ENCODE measurements around the gene RNASE11. TPM values are rescaled to one million over a fixed set of nuclear protein-coding genes. Genes with fewer than 3 reads are reported as not detected.
"Not testable (repeated sequence)": the region's sequence is repeated elsewhere in the genome, so short reads cannot be mapped to it uniquely, and the experiment has no call there.

RNASE11 gene
- polyA plus RNA-seq, 3 donors, result not detected

GRCh38 chr14:20578325-20578724 is 9.5 kb downstream of the RNASE11 start:
- H3K4me3 ChIP-seq (replicated peaks in 1 of 3; ENCODE audit: low read depth in 2 of 3, low read length in 3 of 3), result no peak overlapping the region
- H3K27me3 ChIP-seq (ENCODE audit: control insufficient read depth in 2 of 2, insufficient read depth in 2 of 2, low read length in 2 of 2), result no peaks in the 10 kb centered on the region
- Mint-ChIP-seq H3K4me1 (no peaks in the 10 kb centered on the region), H3K4me3 (no peak overlapping the region), H3K9me3 (peaks cover 0 to 3% (median 0%) of the 10 kb centered on the region in 7 donors), H3K36me3 (no peaks in the 10 kb centered on the region), H3K27ac (peak overlapping the region in 1 of 7 donors; percentile 35), H3K27me3 (ENCODE audit: low read depth in 3 of 3) (peaks cover 0 to 4% (median 3%) of the 10 kb centered on the region in 3 donors)
- no peak for DNase-seq
- no peak overlapping the region for H3K4me2 ChIP-seq (replicated peaks; ENCODE audit: extremely low read depth, low read length, poor library complexity, severe bottlenecking)
- WGBS (ENCODE audit: insufficient coverage), result 100% methylated on average over 1 of the region's 3 CpGs
- intact Hi-C loops (cut with micrococcal nuclease), result no loop called here
- H3K9me3 ChIP-seq (replicated peaks in 1 of 2; ENCODE audit: control insufficient read depth in 1 of 2, insufficient read depth in 1 of 2, low read length in 2 of 2), result no peaks in the 10 kb centered on the region
- no peaks in the 10 kb centered on the region for H3K36me3 ChIP-seq (replicated peaks in 1 of 2; ENCODE audit: control insufficient read depth in 1 of 2, insufficient read depth in 2 of 2, low read length in 2 of 2)
- H3K4me1 ChIP-seq (ENCODE audit: control insufficient read depth in 1 of 2, insufficient read depth in 2 of 2, low read length in 2 of 2), result no peaks in the 10 kb centered on the region
- no peaks in the 10 kb centered on the region for H3K79me2 ChIP-seq (ENCODE audit: insufficient read depth, low read length)
- no peak overlapping the region for H3K9ac ChIP-seq (ENCODE audit: insufficient read depth, low read length, poor library complexity, severe bottlenecking)
- no peaks in the 10 kb centered on the region for H4K20me1 ChIP-seq (ENCODE audit: insufficient read depth, low read length)
- H2AFZ ChIP-seq (ENCODE audit: insufficient read depth, low read depth, low read length, poor library complexity, severe bottlenecking), result no peak overlapping the region
- no peak overlapping the region for H3K27ac ChIP-seq (ENCODE audit: low read depth in 1 of 2, low read length in 2 of 2)
- TF ChIP-seq CTCF (IDR thresholded peaks at IDR 0.05), result no peak

- H3K4me3 ChIP-seq (replicated peaks in 1 of 3; ENCODE audit: low read depth in 2 of 3, low read length in 3 of 3); H3K36me3 ChIP-seq (replicated peaks in 1 of 2; ENCODE audit: control insufficient read depth in 1 of 2, insufficient read depth in 2 of 2, low read length in 2 of 2); H4K20me1 ChIP-seq (ENCODE audit: insufficient read depth, low read length); H3K27ac Mint-ChIP-seq; H3K27ac ChIP-seq (ENCODE audit: low read depth in 1 of 2, low read length in 2 of 2); H3K9ac ChIP-seq (ENCODE audit: insufficient read depth, low read length, poor library complexity, severe bottlenecking); DNase-seq; H3K4me1 ChIP-seq (ENCODE audit: control insufficient read depth in 1 of 2, insufficient read depth in 2 of 2, low read length in 2 of 2); intact Hi-C loops (cut with micrococcal nuclease); H2AFZ ChIP-seq (ENCODE audit: insufficient read depth, low read depth, low read length, poor library complexity, severe bottlenecking); H3K79me2 ChIP-seq (ENCODE audit: insufficient read depth, low read length); H3K4me3 Mint-ChIP-seq; H3K27me3 ChIP-seq (ENCODE audit: control insufficient read depth in 2 of 2, insufficient read depth in 2 of 2, low read length in 2 of 2); H3K4me1 Mint-ChIP-seq; H3K36me3 Mint-ChIP-seq; H3K4me2 ChIP-seq (replicated peaks; ENCODE audit: extremely low read depth, low read length, poor library complexity, severe bottlenecking); H3K27me3 Mint-ChIP-seq (ENCODE audit: low read depth in 3 of 3): not testable (repeated sequence)
- H3K9me3 ChIP-seq (replicated peaks in 1 of 2; ENCODE audit: control insufficient read depth in 1 of 2, insufficient read depth in 1 of 2, low read length in 2 of 2), result peaks cover 12 to 16% of the 10 kb centered on the region in 2 donors
- peaks cover 8 to 21% (median 19%) of the 10 kb centered on the region in 7 donors for H3K9me3 Mint-ChIP-seq
- no CpG with 5 or more reads among the region's 4 CpGs for WGBS (ENCODE audit: insufficient coverage)
Observed at GRCh38 chr14:20572382-20572990, 15.3 kb downstream of the RNASE11 start.

- not testable (repeated sequence) for H3K27ac Mint-ChIP-seq
Observed at GRCh38 chr14:20570720-20571119, 17.1 kb downstream of the RNASE11 start.

GRCh38 chr14:20569865-20570264 is 17.9 kb downstream of the RNASE11 start:
- H3K27me3 Mint-ChIP-seq (ENCODE audit: low read depth in 3 of 3); intact Hi-C loops (cut with micrococcal nuclease); H3K4me3 ChIP-seq (replicated peaks in 1 of 3; ENCODE audit: low read depth in 2 of 3, low read length in 3 of 3); H2AFZ ChIP-seq (ENCODE audit: insufficient read depth, low read depth, low read length, poor library complexity, severe bottlenecking); H3K27ac ChIP-seq (ENCODE audit: low read depth in 1 of 2, low read length in 2 of 2); H3K4me2 ChIP-seq (replicated peaks; ENCODE audit: extremely low read depth, low read length, poor library complexity, severe bottlenecking); H3K4me1 ChIP-seq (ENCODE audit: control insufficient read depth in 1 of 2, insufficient read depth in 2 of 2, low read length in 2 of 2); H3K27me3 ChIP-seq (ENCODE audit: control insufficient read depth in 2 of 2, insufficient read depth in 2 of 2, low read length in 2 of 2); DNase-seq; H3K4me3 Mint-ChIP-seq; H3K36me3 Mint-ChIP-seq; H3K79me2 ChIP-seq (ENCODE audit: insufficient read depth, low read length); H4K20me1 ChIP-seq (ENCODE audit: insufficient read depth, low read length); H3K27ac Mint-ChIP-seq; H3K9ac ChIP-seq (ENCODE audit: insufficient read depth, low read length, poor library complexity, severe bottlenecking); H3K4me1 Mint-ChIP-seq; H3K36me3 ChIP-seq (replicated peaks in 1 of 2; ENCODE audit: control insufficient read depth in 1 of 2, insufficient read depth in 2 of 2, low read length in 2 of 2): not testable (repeated sequence)
- peaks cover 12 to 16% of the 10 kb centered on the region in 2 donors for H3K9me3 ChIP-seq (replicated peaks in 1 of 2; ENCODE audit: control insufficient read depth in 1 of 2, insufficient read depth in 1 of 2, low read length in 2 of 2)
- H3K9me3 Mint-ChIP-seq, result peaks cover 8 to 23% (median 19%) of the 10 kb centered on the region in 7 donors
- WGBS (ENCODE audit: insufficient coverage), result 100% methylated on average over 1 of the region's 2 CpGs

More at GRCh38 chr14:20570720-20571119, 17.1 kb downstream of the RNASE11 start:
- no CpG with 5 or more reads among the region's 1 CpG for WGBS (ENCODE audit: insufficient coverage)
- H3K27me3 Mint-ChIP-seq (ENCODE audit: low read depth in 3 of 3); H3K4me3 Mint-ChIP-seq; H3K4me2 ChIP-seq (replicated peaks; ENCODE audit: extremely low read depth, low read length, poor library complexity, severe bottlenecking); H4K20me1 ChIP-seq (ENCODE audit: insufficient read depth, low read length); H3K4me1 ChIP-seq (ENCODE audit: control insufficient read depth in 1 of 2, insufficient read depth in 2 of 2, low read length in 2 of 2); H2AFZ ChIP-seq (ENCODE audit: insufficient read depth, low read depth, low read length, poor library complexity, severe bottlenecking); H3K27me3 ChIP-seq (ENCODE audit: control insufficient read depth in 2 of 2, insufficient read depth in 2 of 2, low read length in 2 of 2); H3K36me3 Mint-ChIP-seq; H3K4me1 Mint-ChIP-seq; H3K79me2 ChIP-seq (ENCODE audit: insufficient read depth, low read length); H3K27ac ChIP-seq (ENCODE audit: low read depth in 1 of 2, low read length in 2 of 2); H3K36me3 ChIP-seq (replicated peaks in 1 of 2; ENCODE audit: control insufficient read depth in 1 of 2, insufficient read depth in 2 of 2, low read length in 2 of 2); intact Hi-C loops (cut with micrococcal nuclease); H3K4me3 ChIP-seq (replicated peaks in 1 of 3; ENCODE audit: low read depth in 2 of 3, low read length in 3 of 3); H3K9ac ChIP-seq (ENCODE audit: insufficient read depth, low read length, poor library complexity, severe bottlenecking): not testable (repeated sequence)
- DNase-seq, result peak; percentile 18 to 58 (median 20)
- peaks cover 12 to 16% of the 10 kb centered on the region in 2 donors for H3K9me3 ChIP-seq (replicated peaks in 1 of 2; ENCODE audit: control insufficient read depth in 1 of 2, insufficient read depth in 1 of 2, low read length in 2 of 2)
- peaks cover 8 to 23% (median 19%) of the 10 kb centered on the region in 7 donors for H3K9me3 Mint-ChIP-seq

Measured in CD14-positive monocyte (primary cell).